Stimulated activated CD4-positive, alpha-beta T cell treated with anti-CD3 and anti-CD28 coated beads, Interleukin-2, amount 100 ng/mL, for 4 hours (primary cell): ENCODE data around the gene KLF15.

Experiments used
- DNase-seq: peaks from one replicate; pipeline ENCODE4 v3.0.0-alpha.2; 2020; ENCODE audit warnings: low read depth

The KLF15 gene

GRCh38 chr3:126360046-126360713 lies 3.0 kb upstream of the KLF15 start:
- DNase-seq, result no peak

- DNase-seq, result no peak
Measured at GRCh38 chr3:126358816-126359181, 1.6 kb upstream of the KLF15 start.

DNA sequence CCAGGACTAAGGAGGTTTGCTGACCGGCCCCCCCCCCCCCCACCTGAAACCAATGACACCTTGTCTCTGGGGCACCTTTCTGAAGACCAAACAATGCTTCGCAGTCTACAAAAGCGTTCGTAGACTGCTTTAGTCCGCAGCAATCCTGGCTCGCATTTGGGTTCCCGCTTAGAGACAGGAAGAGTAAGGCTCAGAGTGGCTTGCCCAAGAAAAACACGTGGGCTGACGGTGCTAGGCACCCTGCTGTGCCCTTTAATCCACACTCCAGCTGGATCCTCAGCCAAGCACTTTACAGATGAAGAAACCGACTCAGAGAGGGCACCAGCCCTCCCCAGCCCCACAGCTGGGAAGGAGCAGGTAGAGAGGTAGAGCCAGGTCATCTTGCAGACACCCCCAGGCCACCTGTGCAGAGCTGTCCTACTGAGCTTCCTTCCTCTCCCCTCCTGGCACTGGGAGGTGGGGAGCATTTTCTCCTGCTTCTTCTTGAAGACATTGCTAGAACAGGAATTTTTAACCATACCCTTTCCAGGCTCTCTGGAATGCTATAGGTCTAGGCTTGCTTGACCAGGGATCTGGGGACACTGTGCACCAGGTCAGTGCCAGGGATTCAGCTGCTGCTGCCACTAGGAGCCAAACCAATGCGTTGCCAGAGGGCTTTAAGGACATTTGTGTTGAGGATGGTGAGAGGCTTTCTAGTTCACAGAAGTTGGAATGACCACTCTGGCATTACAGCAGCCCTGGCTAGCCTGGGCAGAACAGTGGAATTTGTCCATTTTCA lies 1.0 kb upstream of the KLF15 start:
- DNase-seq, result no peak

DNA sequence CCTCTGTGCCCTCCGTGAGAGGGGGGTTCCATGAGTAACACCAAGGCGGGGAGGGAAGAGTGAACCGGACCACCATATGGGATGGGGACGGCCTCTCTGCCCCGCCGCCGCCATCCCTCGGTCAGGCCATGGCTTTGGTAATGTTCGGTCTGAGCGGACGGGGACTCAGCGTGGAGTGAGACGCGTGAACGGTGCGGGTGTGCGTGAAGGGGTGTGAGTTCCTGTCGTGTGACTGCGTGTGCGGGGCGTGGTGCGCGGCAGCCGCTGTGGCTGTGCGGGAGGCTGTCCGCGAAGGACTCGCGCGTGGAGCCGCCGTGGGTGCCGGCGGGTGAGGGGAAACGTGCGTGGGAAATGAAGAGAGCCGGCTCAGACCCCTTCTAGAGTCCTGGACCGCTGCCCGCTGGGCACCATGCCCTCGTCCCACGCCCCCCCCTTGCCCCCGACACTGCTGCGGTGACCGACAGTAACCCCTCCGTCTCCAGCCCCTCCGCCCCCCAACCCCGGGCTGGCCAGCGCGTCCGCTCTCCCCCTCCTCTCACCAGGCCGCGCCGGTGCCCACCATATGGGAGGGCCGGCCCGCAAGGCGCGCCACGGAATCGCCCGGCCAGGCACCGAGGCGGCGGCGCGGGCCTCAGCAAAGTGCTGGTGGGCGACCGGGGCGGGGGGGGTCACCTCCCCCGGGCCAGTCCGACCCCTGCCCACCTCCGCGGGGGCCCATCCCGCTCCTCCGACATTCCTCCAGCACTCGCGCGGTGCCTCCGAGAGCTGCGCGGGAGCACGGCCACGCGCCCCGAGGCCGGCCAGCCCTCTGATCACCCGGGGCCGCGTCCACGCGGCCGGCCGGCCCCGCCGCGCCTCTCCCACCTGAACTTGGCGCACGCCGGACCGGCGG lies 589 bp downstream of the KLF15 start:
- DNase-seq, result no peak

DNA sequence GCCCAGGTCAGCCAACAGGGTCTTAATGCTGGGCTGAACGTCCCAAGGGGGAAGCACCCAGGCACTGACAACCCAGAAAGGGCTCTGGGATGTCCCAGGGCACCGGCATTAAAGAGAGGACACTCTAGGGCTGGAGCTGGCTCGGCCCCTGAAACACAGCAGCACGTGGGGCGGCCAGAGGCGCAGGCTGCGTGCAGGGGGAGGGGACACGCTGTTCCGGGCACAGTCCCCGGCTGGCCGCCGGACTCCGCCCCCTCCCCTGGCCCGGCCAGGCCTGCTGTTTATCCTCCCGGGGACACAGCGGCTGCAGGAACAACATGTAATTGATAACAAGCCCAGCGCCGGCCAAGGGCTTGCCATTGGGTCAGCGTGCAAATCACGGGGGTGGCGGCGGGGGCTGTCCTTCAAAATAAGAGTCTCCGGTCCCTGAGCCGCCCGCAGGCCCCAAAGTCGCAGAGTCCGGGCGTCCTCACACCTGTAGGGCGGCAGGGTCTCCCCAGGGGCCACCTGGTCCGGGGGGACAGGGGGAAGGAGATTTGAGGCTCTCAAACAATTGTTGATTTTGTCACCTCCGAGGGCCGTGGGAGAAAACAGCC lies 1.3 kb downstream of the KLF15 start:
- no peak for DNase-seq

GRCh38 chr3:126355251-126355650 lies 2.0 kb downstream of the KLF15 start:
- DNase-seq, result no peak

GRCh38 chr3:126354776-126355175 lies 2.4 kb downstream of the KLF15 start:
- DNase-seq, result no peak

DNA sequence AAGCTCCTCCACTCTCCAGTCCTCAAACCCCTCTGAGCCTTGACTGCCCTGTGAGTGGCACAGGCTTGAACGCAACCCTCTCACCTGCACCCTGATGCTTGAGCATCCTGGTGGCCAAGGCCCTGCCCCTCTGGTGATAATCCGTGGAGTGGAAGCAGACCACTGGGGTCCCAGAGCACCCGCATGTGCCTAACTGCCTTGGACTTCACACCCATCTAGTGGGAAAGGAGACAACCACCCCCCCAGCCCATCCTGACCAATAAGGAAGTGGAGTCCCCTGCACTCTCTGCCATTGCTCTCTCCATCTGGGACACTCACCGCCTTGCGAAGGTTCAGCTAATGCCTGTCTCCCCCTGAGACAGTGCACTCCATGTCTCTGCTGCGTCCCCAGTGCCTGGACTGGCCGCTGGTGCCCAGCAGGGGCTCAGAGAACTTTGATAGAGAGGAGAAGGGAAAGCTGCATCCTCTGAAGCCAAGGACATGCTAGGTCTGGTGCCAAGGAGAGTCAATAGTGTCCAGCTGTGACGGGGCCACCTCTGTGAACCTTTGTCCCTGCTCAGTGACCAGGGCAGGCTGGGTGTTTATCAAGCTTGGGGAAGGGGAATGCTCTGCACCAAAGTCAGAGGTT lies 3.4 kb downstream of the KLF15 start:
- no peak for DNase-seq

DNA sequence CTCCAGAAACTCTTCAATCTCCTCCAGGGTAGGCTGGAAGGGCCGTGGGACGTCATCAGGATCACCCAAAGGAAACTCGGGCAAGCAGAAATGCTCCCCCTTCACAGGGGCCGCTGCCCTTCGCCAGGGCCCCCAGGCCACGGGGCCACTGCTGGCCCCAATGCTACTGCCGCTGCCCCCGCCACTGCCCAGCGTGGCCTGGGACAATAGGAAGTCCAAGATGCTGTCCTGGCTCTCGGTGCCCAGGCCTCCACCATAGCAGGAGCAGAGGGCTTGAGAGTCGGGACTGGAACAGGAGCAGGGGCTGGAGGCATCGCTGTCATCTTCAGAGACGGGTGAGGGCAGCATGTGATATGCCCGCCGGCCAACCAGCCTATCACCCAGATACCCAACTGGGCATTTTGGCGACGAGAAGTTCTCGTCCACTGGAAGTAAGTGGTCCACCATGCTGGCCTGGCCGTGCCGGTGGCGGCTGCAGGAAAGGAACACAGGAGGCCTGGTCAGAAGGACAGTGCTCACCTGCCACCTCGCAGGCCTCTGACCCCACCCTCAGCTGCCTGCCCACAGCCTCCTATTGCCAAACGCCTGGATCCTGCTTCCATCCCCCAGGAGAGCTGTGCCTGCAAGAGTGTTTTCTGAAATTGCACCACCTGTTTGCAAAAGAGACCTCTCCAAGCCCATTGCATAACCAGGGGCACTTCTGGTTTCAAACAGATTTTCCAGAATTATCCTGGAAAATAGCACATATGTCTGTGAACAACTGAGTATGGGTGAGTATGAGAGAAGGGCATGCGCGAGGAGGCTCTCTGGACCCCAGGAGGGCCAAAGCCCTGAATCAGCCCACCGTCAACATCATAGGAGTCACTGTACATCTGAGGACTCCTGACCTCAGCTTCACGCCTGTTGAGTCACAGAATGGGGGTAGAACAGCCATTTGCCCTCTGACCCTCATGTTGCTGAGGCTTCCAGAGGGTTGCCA lies 4.4 kb downstream of the KLF15 start:
- DNase-seq, result no peak

DNA sequence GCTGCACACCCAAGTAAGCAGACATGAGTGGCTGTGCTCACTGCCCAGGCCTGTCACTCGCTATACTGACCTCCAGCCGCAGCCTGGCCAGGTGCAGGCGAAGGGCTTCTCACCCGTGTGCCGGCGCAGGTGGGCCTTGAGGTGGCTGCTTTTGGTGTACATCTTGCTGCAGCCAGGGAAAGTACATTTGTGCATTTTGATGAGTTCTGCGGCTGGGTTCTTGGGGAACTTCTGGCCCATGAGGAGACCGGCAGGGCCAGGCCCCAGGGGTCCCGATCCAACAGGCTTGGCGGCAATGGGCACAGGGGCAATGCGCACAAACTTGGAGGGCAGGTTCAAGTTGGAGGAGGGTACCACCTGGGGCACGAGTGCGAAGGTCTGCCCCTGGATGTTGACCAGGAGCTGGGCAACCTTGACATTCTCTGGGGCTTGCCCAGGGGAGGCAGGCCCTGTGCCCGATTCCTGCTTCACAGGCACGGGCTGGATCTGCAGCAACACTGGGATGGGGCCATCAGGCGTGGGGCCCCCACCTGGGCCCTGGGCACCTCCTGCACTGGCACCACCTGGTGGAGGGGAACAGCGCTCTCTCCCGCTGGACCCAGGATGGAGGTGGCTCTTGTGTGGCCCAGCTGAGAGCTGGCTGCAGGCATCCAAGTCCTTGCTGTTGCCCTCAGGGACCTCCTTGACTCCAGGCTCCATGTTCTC lies 5.3 kb downstream of the KLF15 start:
- no peak for DNase-seq

DNA sequence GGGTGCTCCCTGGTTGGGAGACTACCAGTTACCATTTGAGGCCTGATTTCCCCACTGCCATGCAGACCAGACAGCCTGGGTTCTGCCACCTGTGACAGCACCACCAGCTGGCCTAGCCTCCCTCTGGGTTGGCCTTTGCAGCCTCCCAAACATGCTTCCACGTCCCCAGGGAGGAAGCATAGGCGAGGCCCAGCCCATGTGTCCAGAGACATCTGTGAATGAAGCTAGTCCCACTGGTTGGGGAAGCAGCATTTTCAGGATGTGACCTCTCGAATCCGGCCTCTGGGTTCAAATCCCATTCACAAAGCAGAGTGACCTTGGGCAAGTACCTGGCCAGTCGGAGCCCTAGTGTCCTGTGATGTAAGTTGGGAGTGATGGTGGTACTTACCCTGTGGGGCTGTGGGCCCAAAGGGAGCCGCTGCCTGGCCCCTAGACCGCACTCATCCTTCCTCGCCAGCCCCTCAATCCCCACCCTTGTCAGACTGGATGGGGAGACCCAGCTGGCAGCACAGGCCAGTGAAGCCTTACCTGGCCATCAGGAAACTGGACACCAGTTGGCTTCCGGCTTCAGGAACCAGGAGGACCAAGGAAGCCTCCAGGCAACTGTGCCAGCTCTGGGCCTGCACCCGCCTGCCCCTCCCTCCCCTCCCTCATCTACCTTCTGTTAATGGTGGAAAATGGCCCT lies 6.0 kb downstream of the KLF15 start:
- DNase-seq, result no peak

GRCh38 chr3:126350502-126351085 lies 6.6 kb downstream of the KLF15 start:
- no peak for DNase-seq

DNA sequence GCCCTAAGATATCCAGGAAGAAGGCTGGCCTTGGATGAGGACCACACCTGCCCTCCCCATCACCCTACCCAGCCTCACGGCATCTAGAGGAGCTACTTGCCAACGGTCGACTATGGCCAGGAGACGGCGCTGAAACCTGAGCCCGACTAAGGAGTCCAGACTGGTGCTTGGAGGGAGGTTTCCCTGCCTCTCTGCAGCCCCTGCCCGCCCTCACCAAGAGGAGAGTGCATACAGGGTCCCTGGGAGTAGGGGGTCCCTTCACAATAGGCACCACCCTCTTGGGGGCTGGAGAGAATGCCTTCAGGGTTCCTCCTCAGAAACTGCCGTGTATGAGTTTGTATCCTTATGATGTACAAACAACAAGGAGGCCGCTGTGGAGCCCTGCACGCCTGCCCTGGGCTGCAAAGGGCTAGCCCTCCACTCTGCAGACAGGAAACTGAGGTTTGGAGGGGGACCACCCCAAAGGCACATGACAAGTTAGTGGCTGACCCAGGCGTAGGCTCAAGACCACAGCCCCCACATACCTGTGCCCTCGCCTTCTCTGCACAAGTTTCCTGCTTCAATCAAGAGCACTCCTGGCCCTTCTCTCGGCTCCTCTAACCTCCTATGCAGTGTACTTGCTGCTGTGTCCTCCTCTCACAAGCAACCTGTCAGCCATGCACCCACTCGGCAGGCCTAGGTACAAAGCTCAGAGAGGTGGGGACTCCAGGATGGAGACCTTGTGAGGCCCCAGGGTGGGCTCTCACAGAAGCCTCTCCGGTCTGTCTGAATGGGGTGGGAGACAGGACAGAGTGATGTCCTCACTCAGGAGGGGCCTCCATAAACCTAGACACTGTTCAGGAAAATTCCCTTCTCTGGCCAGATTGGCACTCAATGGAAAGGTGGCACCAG lies 7.4 kb downstream of the KLF15 start:
- DNase-seq, result no peak

GRCh38 chr3:126349071-126349470 lies 8.1 kb downstream of the KLF15 start:
- no peak for DNase-seq

DNA sequence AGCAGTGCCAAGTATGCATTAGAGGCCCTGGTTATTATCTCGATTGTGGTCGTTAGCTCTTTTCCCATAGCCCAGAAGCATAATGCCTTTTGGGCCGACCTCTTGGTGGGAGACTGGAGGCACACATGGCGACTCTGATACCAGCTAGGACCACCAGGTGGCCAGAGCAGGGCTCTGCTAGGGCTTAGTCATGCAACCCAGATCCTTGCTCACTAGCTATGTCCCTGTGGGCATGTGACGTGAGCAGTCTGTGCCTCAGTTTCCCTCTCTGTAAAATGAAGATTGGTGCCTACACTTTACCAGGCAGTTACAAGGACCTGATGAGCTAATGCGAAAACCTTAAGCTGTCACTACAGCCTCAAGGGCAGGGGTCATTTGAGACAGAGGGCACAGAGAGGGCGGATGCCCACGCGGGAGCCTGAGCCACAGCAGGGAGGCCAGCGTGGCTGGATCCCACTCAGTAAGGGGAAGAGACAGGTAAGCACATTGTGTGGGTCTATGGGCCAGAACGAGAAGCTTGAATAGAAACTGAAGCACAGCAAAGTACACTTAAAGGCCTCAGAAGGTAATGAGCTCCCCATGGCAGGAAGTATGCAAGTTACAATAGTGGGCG lies 8.8 kb downstream of the KLF15 start:
- DNase-seq, result no peak

DNA sequence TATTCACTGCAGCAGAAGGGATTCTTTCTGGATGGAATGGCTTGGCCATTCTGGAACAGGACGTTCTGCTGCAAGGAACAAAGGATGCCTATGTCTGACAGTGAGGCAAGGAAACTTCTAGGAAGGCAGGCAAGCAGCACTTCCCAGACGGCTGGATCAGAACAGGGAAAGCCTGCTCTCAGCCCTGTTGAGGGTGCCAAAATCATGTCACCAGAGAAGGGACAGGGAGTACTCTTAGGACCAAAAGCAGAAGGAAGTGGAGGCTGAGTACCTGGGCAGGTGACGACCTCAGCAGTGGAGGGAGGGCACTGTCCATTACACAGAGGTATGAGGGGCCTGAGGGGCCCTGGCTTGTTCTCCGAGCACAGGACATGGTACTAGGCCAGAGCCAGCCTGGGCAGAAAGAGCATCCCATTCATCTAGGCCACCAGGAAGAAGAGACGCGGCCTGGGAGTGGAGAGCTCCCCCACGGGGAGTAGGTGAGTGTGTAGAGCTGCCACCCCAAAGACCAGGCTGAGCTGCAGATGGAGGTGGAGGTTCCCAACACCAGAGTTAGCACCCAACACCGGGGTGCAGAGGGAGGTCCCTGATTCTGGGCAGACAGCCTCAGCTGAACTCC lies 9.6 kb downstream of the KLF15 start:
- DNase-seq, result no peak

DNA sequence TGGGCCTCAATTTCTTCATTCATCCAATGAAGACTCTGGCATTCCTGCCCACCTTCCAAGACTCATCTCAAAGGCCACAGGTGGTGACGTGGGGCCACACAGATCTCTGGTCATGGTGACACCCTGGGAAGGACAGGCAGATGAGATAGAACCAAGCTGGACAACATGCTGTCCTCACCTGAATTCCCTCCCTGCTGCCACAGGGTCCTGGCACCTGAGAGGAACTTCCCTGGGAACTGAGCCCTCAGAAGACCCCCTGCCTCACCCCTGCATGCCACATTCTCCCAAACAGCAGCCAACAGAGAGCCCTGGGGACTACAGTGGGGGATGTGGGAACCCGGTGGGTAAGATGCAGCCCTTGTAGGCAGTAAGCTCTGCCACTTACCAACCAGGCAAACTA lies 10.7 kb downstream of the KLF15 start:
- no peak for DNase-seq
